DMS153 treated with DMSO at 0.1 percent for 48 hours (cell line): Measurements from ENCODE around the gene DIAPH2.

Experiments
- DNase-seq: peaks from one replicate; lab custom pipeline; 2025; ENCODE audit not compliant: unreplicated experiment; lab: John Stamatoyannopoulos, UW

DIAPH2 gene

GRCh38 chrX:97538745-97539144 lies 854.1 kb downstream of the DIAPH2 start:
- no peak for DNase-seq

GRCh38 chrX:97539970-97540519 lies 855.4 kb downstream of the DIAPH2 start:
- no peak for DNase-seq

GRCh38 chrX:97547877-97548578 lies 863.4 kb downstream of the DIAPH2 start:
- DNase-seq = no peak

GRCh38 chrX:97551821-97552220 lies 867.2 kb downstream of the DIAPH2 start:
- DNase-seq = no peak

- DNase-seq = no peak
Observed at GRCh38 chrX:97553833-97554232, 869.2 kb downstream of the DIAPH2 start.

- no peak for DNase-seq
Observed at GRCh38 chrX:97556359-97556758, 871.7 kb downstream of the DIAPH2 start.

GRCh38 chrX:97563531-97564133 lies 879.0 kb downstream of the DIAPH2 start:
- DNase-seq = peak; percentile 41

GRCh38 chrX:97564496-97564895 lies 879.9 kb downstream of the DIAPH2 start:
- no peak for DNase-seq

GRCh38 chrX:97587171-97587570 lies 902.5 kb downstream of the DIAPH2 start:
- no peak for DNase-seq

GRCh38 chrX:97594646-97595224 lies 910.1 kb downstream of the DIAPH2 start:
- DNase-seq = no peak

GRCh38 chrX:97597954-97598353 lies 913.3 kb downstream of the DIAPH2 start:
- no peak for DNase-seq

GRCh38 chrX:97602465-97603258 lies 918.0 kb downstream of the DIAPH2 start:
- DNase-seq = no peak

GRCh38 chrX:97605271-97605670 lies 920.6 kb downstream of the DIAPH2 start:
- no peak for DNase-seq

- DNase-seq = no peak
Observed at GRCh38 chrX:97609357-97609756, 924.7 kb downstream of the DIAPH2 start.

GRCh38 chrX:97609938-97610337 lies 925.3 kb downstream of the DIAPH2 start:
- DNase-seq = no peak

GRCh38 chrX:97616883-97617530 lies 932.4 kb downstream of the DIAPH2 start:
- no peak for DNase-seq

GRCh38 chrX:97619499-97619898 lies 934.9 kb downstream of the DIAPH2 start:
- no peak for DNase-seq

- DNase-seq = no peak
Observed at GRCh38 chrX:97622111-97622510, 937.5 kb downstream of the DIAPH2 start.

- no peak for DNase-seq
Observed at GRCh38 chrX:97628326-97628725, 943.7 kb downstream of the DIAPH2 start.

GRCh38 chrX:97628807-97629596 lies 944.4 kb downstream of the DIAPH2 start:
- no peak for DNase-seq
